K562 (cell line): Measurements from ENCODE around the gene RGS3.
"Not testable (repeated sequence)": the region's sequence is repeated elsewhere in the genome, so short reads cannot be mapped to it uniquely, and the experiment has no call there.

ENCODE experiments used
- CREB3L1 ChIP-seq: fragments of 450-650 bp; IDR thresholded peaks from 2 replicates; pipeline ENCODE4 v1.6.1; 2014; ENCODE audit warnings: low read depth, mild to moderate bottlenecking, moderate library complexity, borderline replicate concordance
- CTCF ChIP-seq, 3 experiments: IDR thresholded peaks in 2 of 3; conservative IDR thresholded peaks in 1 of 3; 2 replicates each; pipeline ENCODE4 v1.5.1; 2011 to 2012; ENCODE audit warnings: low read length in 3 of 3, mild to moderate bottlenecking in 3 of 3, control low read depth in 2 of 3, improper control_type of control experiment in 1 of 3, inconsistent platforms in 1 of 3, low read depth in 1 of 3, mixed read lengths in 1 of 3, moderate library complexity in 1 of 3; ENCODE audit not compliant: insufficient read depth in 2 of 3
- EP300 ChIP-seq: IDR thresholded peaks from 2 replicates; pipeline ENCODE4 v1.6.1; 2012; ENCODE audit warnings: low read length, improper control_type of control experiment
- HDAC1 ChIP-seq, 2 experiments: fragments of 450-650 bp; IDR thresholded peaks; 2 replicates each; pipeline ENCODE4 v1.6.1; 2016 to 2017; ENCODE audit warnings: inconsistent platforms in 1 of 2, mild to moderate bottlenecking in 1 of 2, moderate library complexity in 1 of 2
- HLTF ChIP-seq: fragments of 450-650 bp; IDR thresholded peaks from 2 replicates; pipeline ENCODE4 v1.6.1; 2016
- KLF10 ChIP-seq: fragments of 250-450 bp; sonication (Bioruptor Pico); IDR thresholded peaks from 2 replicates; pipeline ENCODE4 v1.6.1; 2021; ENCODE audit warnings: matching md5 sums
- MXD1 ChIP-seq: fragments of 250-450 bp; sonication (Bioruptor Pico); IDR thresholded peaks from 2 replicates; pipeline ENCODE4 v1.8.0; 2021; ENCODE audit warnings: borderline replicate concordance, mild to moderate bottlenecking, moderate library complexity; ENCODE audit not compliant: poor library complexity, severe bottlenecking
- PHF20 ChIP-seq: fragments of 450-650 bp; IDR thresholded peaks from 2 replicates; pipeline ENCODE4 v1.6.1; 2018; ENCODE audit not compliant: partially characterized antibody
- SIN3A ChIP-seq, 2 experiments: fragments of 150-350 bp in 1 of 2; IDR thresholded peaks; 2 replicates each; pipeline ENCODE4 v1.6.1; 2011 to 2016; ENCODE audit warnings: borderline replicate concordance in 2 of 2, low read depth in 2 of 2, low read length in 2 of 2, mild to moderate bottlenecking in 2 of 2, moderate library complexity in 2 of 2; ENCODE audit not compliant: control insufficient read depth in 1 of 2

- TF ChIP-seq CTCF (IDR thresholded peaks at IDR 0.05 in 2 of 3, conservative IDR thresholded peaks at IDR 0.05 in 1 of 3; ENCODE audit: insufficient read depth in 2 of 3, low read depth in 1 of 3, low read length in 3 of 3); HLTF; SIN3A (IDR thresholded peaks at IDR 0.05; ENCODE audit: borderline replicate concordance in 2 of 2, control insufficient read depth in 1 of 2, low read depth in 2 of 2, low read length in 2 of 2); KLF10 (CRISPR knock-in tag); MXD1; HDAC1 (IDR thresholded peaks at IDR 0.05); PHF20; EP300; CREB3L1: not testable (repeated sequence)
Measured at GRCh38 chr9:113639411-113639970, 176.0 kb downstream of the RGS3 start.
